Osteoblast (primary cell): ENCODE results near the gene ACBD6. TPM values are rescaled to one million over a fixed set of nuclear protein-coding genes. Genes with fewer than 3 reads are reported as not detected.

Experiments
- DNase-seq: peaks from one replicate; pipeline ENCODE4 v3.0.0; 2011; ENCODE audit warnings: low spot score, mixed read lengths; ENCODE audit not compliant: insufficient read length; ENCODE audit errors: missing footprints
- H2AFZ ChIP-seq: 2 replicates; pipeline ENCODE4 v1.6.0; 2011; ENCODE audit warnings: mild to moderate bottlenecking, low read length
- H3K27ac ChIP-seq: 2 replicates; pipeline ENCODE4 v1.5.1; 2011; ENCODE audit warnings: mild to moderate bottlenecking, low read depth, low read length, moderate library complexity
- H3K27me3 ChIP-seq: 2 replicates; pipeline ENCODE4 v1.6.0; 2012; ENCODE audit warnings: mild to moderate bottlenecking, control low read depth, inconsistent platforms, low read length, moderate library complexity; ENCODE audit not compliant: insufficient read depth
- H3K36me3 ChIP-seq: 2 replicates; pipeline ENCODE4 v1.5.1; 2011; ENCODE audit warnings: mild to moderate bottlenecking, low read length, control low read depth, moderate library complexity; ENCODE audit not compliant: insufficient read depth
- H3K4me1 ChIP-seq: 2 replicates; pipeline ENCODE4 v1.5.1; 2011; ENCODE audit warnings: mild to moderate bottlenecking, low read length, control low read depth, moderate library complexity; ENCODE audit not compliant: insufficient read depth
- H3K4me2 ChIP-seq: 2 replicates; pipeline ENCODE4 v1.6.0; 2011; ENCODE audit warnings: mild to moderate bottlenecking, low read length; ENCODE audit not compliant: insufficient read depth
- H3K4me3 ChIP-seq: fragments of 200-600 bp; sonication (generic); 3 replicates; pipeline ENCODE4 v1.5.1; 2012; ENCODE audit warnings: mild to moderate bottlenecking, low read length, inconsistent platforms; ENCODE audit not compliant: insufficient read depth
- H3K79me2 ChIP-seq: 2 replicates; pipeline ENCODE4 v1.6.0; 2012; ENCODE audit warnings: mild to moderate bottlenecking, low read length, control low read depth, inconsistent platforms; ENCODE audit not compliant: insufficient read depth
- H3K9me3 ChIP-seq: 2 replicates; pipeline ENCODE4 v1.5.1; 2011; ENCODE audit warnings: low read depth, low read length, control low read depth
- H4K20me1 ChIP-seq: 2 replicates; pipeline ENCODE4 v1.6.0; 2012; ENCODE audit warnings: mild to moderate bottlenecking, low read length, control low read depth; ENCODE audit not compliant: insufficient read depth
- CTCF ChIP-seq: IDR thresholded peaks from 2 replicates; pipeline ENCODE4 v1.5.1; 2011; ENCODE audit warnings: mild to moderate bottlenecking, low read depth, low read length, moderate library complexity; ENCODE audit errors: extremely low read depth
- total RNA-seq: library from RNA; depleted of rRNA; stranded (reverse); fragments of >200 nt; gene quantifications from 2 replicates; pipeline ENCODE4 v1.2.3, GENCODE V29; 2012

ACBD6 gene
- total RNA-seq, 1 donor: 55.7 TPM

DNA sequence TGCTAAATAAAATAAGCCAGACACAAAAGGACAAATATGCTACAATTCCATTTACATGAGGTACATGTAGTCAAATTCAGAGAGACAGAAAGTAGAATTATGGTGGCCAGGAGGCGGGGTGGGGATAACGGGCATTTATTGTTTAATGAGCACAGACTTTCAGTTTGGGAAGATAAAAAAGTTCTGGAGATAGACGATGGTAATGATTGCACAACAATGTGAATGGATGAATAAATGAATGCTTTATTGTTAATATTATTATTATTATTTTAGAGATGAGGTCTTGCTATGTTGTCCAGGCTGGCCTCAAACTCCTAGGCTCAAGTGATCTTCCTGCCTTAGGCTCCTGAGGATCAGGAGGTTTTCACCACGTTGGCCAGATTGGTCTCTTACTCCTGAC is 150.4 kb downstream of the ACBD6 start:
- Histone ChIP-seq H3K9me3 (no peaks in the 10 kb centered on the region), H3K27me3 (no peaks in the 10 kb centered on the region), H3K4me2 (no peak overlapping the region), H3K4me3 (no peak overlapping the region), H3K36me3 (no peaks in the 10 kb centered on the region), H2AFZ (no peak overlapping the region), H4K20me1 (no peaks in the 10 kb centered on the region), H3K27ac (no peak overlapping the region), H3K79me2 (no peaks in the 10 kb centered on the region), H3K4me1 (no peaks in the 10 kb centered on the region)
- TF ChIP-seq CTCF: no peak
- DNase-seq: no peak

- H3K9me3 ChIP-seq: no peaks in the 10 kb centered on the region
- H3K4me3 ChIP-seq: no peak overlapping the region
- H4K20me1 ChIP-seq: peaks cover 7% of the 10 kb centered on the region
- no peak overlapping the region for H2AFZ ChIP-seq
- no peaks in the 10 kb centered on the region for H3K36me3 ChIP-seq
- no peak overlapping the region for H3K27ac ChIP-seq
- TF ChIP-seq CTCF: no peak
- DNase-seq: no peak
- no peak overlapping the region for H3K4me2 ChIP-seq
- H3K79me2 ChIP-seq: peaks cover 7% of the 10 kb centered on the region
- no peaks in the 10 kb centered on the region for H3K4me1 ChIP-seq
- no peaks in the 10 kb centered on the region for H3K27me3 ChIP-seq
Observed at GRCh38 chr1:180345148-180345547, 157.2 kb downstream of the ACBD6 start.

- no peak for TF ChIP-seq CTCF
- Histone ChIP-seq H3K9me3 (no peaks in the 10 kb centered on the region), H3K36me3 (no peaks in the 10 kb centered on the region), H2AFZ (no peak overlapping the region), H3K4me3 (no peak overlapping the region), H4K20me1 (peaks cover 7% of the 10 kb centered on the region), H3K4me1 (no peaks in the 10 kb centered on the region), H3K79me2 (peaks cover 11% of the 10 kb centered on the region), H3K4me2 (no peak overlapping the region), H3K27me3 (no peaks in the 10 kb centered on the region), H3K27ac (no peak overlapping the region)
- DNase-seq: peak; percentile 48
Observed at GRCh38 chr1:180343921-180344769, 158.2 kb downstream of the ACBD6 start.

DNA sequence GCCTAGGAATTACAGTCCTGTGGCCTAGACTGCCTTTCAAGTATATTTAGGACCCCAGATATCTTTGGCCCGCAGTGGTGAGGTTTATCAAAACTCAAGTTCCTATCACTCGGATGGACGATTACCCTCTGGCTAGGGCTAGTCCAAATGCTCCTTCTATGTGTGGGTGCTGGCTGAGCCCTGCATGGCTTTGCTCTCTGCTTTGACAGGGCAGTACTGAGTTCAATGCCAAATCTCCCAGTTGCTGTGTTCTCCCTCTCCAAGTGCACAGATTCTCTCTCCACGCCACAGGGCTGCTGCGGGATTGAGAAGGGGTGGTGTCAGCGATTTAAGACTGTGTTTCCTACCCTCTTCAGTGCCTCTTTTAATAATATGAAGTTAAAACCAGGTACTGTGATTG is 175.3 kb downstream of the ACBD6 start:
- Histone ChIP-seq H4K20me1 (peaks cover 8% of the 10 kb centered on the region), H3K36me3 (no peaks in the 10 kb centered on the region), H3K27ac (no peak overlapping the region), H2AFZ (no peak overlapping the region), H3K4me3 (no peak overlapping the region), H3K27me3 (no peaks in the 10 kb centered on the region), H3K79me2 (peaks cover 8% of the 10 kb centered on the region), H3K9me3 (no peaks in the 10 kb centered on the region), H3K4me2 (no peak overlapping the region), H3K4me1 (no peaks in the 10 kb centered on the region)
- no peak for DNase-seq
- no peak for TF ChIP-seq CTCF
